HG03460 (cell line): ENCODE data around the gene CCDC27.

Experiments
- ATAC-seq: cut with Tn5 transposase; IDR thresholded peaks from one replicate; pipeline ENCODE4 v1.9.1; 2021; ENCODE audit not compliant: unreplicated experiment

CCDC27 gene

GRCh38 chr1:3750741-3751140 lies 1.5 kb upstream of the CCDC27 start:
- no peak for ATAC-seq

GRCh38 chr1:3753656-3754454 lies 1.6 kb downstream of the CCDC27 start:
- no peak for ATAC-seq

GRCh38 chr1:3756394-3756793 lies 4.1 kb downstream of the CCDC27 start:
- ATAC-seq: no peak

- ATAC-seq: no peak
These were observed 6.9 kb downstream of the CCDC27 start for GRCh38 chr1:3759164-3759563.

GRCh38 chr1:3759796-3760195 lies 7.5 kb downstream of the CCDC27 start:
- no peak for ATAC-seq

GRCh38 chr1:3761296-3762010 lies 9.2 kb downstream of the CCDC27 start:
- no peak for ATAC-seq

- ATAC-seq: no peak
These were observed 10.1 kb downstream of the CCDC27 start for GRCh38 chr1:3762151-3762872.

- ATAC-seq: no peak
These were observed 10.6 kb downstream of the CCDC27 start for GRCh38 chr1:3762873-3763228.

GRCh38 chr1:3763351-3764125 lies 11.3 kb downstream of the CCDC27 start:
- no peak for ATAC-seq

GRCh38 chr1:3767328-3767925 lies 15.2 kb downstream of the CCDC27 start:
- no peak for ATAC-seq

- ATAC-seq: no peak
These were observed 16.7 kb downstream of the CCDC27 start for GRCh38 chr1:3768811-3769390.

- no peak for ATAC-seq
These were observed 18.0 kb downstream of the CCDC27 start for GRCh38 chr1:3770047-3770765.

- ATAC-seq: no peak
These were observed 19.1 kb downstream of the CCDC27 start for GRCh38 chr1:3771108-3772026.

- peak; percentile 67 for ATAC-seq
These were observed 19.9 kb downstream of the CCDC27 start for GRCh38 chr1:3772027-3772714.

GRCh38 chr1:3772715-3773571 lies 20.7 kb downstream of the CCDC27 start, which contains the start of gene SMIM1:
Gene SMIM1, plus strand, starts transcription at chr1:3772749. Its CDS starts 2,625 bp downstream, at chr1:3775374.
- ATAC-seq: no peak

- ATAC-seq: no peak
These were observed 21.5 kb downstream of the CCDC27 start for GRCh38 chr1:3773572-3774275.
